ENCODE data around the gene IPO5. TPM values are rescaled to one million over a fixed set of nuclear protein-coding genes. Genes with fewer than 3 reads are reported as not detected.

IPO5 gene
- total RNA-seq, result 100 to 1,000 TPM; 101 to 136 TPM

DNA sequence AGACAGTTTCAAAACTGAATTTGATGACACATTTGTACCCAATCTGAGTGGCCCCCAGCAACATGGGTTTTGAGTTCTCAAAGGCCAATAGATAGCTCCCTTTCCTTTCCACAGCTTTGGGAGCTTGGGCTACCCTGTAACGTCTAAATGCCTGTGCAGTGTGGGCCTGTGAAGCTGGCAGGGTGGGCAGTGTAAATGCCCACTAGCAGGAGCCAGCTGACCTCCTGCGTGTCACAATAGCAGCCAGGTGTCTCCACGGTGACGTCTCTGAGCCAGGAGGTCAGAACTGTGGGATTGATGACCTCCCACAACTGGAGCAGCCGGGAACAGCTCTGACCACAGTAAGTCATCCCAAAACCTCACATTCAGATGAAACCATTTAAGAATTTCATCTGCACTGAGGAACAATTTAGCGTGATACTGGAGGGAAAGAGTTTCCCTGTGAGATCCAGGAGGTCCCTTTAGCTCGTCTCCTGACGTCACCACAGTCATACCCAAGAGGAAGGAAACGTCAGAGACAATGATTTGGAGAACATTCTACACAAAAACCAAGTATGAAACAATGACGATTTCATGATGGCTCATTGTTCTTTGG is at the start of gene IPO5:
Gene IPO5 (plus strand): TSS at position 300 of the 595 bp plus-strand sequence. CDS start 23,022 bp downstream, outside the sequence.
- Mint-ChIP-seq H3K36me3 (no peaks in the 10 kb centered on the region), H3K27ac (no peak within 1 kb of the TSS), H3K4me1 (no peaks in the 10 kb centered on the region), H3K27me3 (peaks cover 3% of the 10 kb centered on the region), H3K9me3 (ENCODE audit: low read depth) (no peaks in the 10 kb centered on the region), H3K4me3 (no peak within 1 kb of the TSS)
- CTCF ChIA-PET, result no interaction called here
- DNase-seq (no peak), ATAC-seq (no peak)

DNA sequence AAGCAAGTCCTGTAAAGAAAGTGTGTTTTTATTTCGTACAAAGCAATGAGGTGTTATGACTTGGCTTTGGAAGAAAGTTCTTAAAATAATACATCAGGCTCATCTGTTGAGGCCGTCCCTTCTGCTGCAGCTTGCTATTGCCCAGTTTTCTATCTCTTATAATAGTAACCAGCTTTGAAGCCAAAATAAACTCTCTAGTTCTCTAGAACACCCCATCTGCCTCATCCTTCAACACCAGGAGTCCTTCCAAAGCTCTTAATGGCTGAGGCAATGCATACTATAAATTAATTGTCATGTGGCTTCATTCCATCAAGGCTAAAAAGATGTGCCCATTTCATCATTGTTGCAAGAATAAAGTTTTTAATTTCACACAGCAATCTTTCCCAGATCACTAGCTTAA is 49.4 kb upstream of the IPO5 start:
- Mint-ChIP-seq H3K9me3 (ENCODE audit: low read depth) (no peaks in the 10 kb centered on the region), H3K4me3 (no peak overlapping the region), H3K27ac (no peak overlapping the region), H3K36me3 (no peaks in the 10 kb centered on the region), H3K4me1 (no peaks in the 10 kb centered on the region), H3K27me3 (peaks cover 10% of the 10 kb centered on the region)
- ATAC-seq, result no peak
- CTCF ChIA-PET, result no interaction called here
- DNase-seq, result no peak

DNA sequence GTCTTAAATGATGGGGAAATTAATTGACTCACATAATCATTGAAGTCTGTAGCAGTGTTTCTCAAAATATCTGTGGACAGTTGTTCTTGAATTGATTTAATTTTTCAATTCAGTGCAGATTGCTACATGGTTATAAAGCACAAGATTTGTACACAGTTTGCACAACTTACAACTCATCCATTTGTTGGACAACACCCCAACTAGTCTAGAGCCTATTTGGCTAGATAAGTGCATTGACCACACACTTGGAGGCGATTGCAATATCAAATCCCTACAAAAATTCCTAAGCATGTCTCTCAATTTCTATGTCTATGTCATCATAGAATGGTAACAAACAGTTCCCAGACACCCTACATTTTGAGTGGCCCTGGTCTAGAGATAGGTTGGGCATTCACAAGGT is 48.0 kb upstream of the IPO5 start:
- ATAC-seq, result no peak

DNA sequence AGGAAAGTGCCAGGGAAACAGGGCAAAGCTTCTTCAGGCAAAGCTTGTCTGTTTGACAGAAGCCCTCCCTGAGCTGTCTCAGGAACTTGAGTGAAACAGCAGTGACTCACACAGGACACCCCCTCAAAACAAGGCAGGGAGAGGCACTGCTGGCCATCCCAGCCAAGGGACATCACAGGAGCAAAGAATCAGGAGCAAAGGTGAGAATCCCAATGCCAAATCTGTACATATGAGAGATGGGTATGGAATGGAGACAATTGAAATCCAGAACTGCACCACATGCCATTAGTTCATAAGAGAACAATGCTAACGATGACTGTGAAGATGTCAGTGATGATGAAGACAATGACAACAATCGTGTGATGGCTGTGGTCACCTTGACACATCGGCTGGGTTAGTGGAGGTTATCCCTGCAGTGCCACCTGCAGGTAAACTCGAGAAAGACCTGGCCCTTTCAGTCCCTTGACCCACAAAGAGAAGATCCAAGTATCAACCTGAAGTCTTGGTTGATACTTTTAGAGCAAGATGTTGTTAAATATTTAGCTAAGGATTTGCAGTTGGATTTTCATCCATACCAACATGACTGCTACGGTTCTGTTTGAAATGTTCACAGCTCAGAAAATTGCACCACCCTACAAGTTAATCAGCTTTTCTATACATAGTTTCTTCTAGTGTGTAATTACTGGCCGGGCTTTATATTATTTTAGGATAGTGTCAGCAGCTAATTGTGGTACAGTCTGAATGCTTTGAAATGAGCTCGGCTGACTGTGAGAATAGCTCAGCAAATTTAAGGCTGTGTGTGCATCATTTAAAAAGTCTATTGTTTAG is 42.0 kb upstream of the IPO5 start:
- Mint-ChIP-seq H3K36me3 (no peaks in the 10 kb centered on the region), H3K27me3 (peaks cover 20% of the 10 kb centered on the region), H3K27ac (no peak overlapping the region), H3K4me3 (no peak overlapping the region), H3K4me1 (no peaks in the 10 kb centered on the region), H3K9me3 (ENCODE audit: low read depth) (peaks cover 5% of the 10 kb centered on the region)
- CTCF ChIA-PET, result interaction anchor here (2.3 kb wide), 1 partner anchor 55 kb away, joined by 8 read pairs; no protein-coding TSS in a partner anchor
- ATAC-seq (no peak), DNase-seq (no peak)

More for the DNA sequence above, 48.0 kb upstream of the IPO5 start:
- CTCF ChIA-PET, result no interaction called here
- no peak for DNase-seq
- no peak overlapping the region for H3K27ac Mint-ChIP-seq
- H3K4me1 Mint-ChIP-seq, result no peaks in the 10 kb centered on the region
- no peaks in the 10 kb centered on the region for H3K9me3 Mint-ChIP-seq (ENCODE audit: low read depth)
- no peak overlapping the region for H3K4me3 Mint-ChIP-seq
- H3K27me3 Mint-ChIP-seq, result peaks cover 19% of the 10 kb centered on the region
- no peaks in the 10 kb centered on the region for H3K36me3 Mint-ChIP-seq

DNA sequence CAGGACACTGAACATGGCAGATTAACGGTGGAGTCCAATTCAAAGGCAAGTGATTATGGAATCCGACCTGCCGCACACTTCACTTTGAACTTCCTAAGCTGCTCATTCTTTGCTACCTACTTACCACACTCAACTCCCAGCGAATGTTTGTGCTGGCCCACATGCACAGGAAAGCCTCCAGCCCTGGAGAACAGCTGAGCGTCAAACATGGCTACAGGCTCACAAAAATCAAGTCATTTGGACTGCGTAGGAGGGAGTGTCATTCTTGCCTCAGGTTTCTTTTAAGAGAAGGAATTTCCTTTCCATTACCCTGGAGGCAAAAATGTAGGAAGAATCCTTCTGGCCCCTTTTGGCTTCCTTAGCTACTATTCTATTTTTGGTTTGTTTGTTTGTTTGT is 41.3 kb upstream of the IPO5 start:
- CTCF ChIA-PET, result interaction anchor here (2.3 kb wide), 1 partner anchor 56 kb away, joined by 8 read pairs; no protein-coding TSS in a partner anchor
- H3K4me3 Mint-ChIP-seq, result no peak overlapping the region
- no peak overlapping the region for H3K27ac Mint-ChIP-seq
- DNase-seq (no peak), ATAC-seq (no peak)
- H3K36me3 Mint-ChIP-seq, result no peaks in the 10 kb centered on the region
- no peaks in the 10 kb centered on the region for H3K4me1 Mint-ChIP-seq
- peaks cover 20% of the 10 kb centered on the region for H3K27me3 Mint-ChIP-seq
- peaks cover 5% of the 10 kb centered on the region for H3K9me3 Mint-ChIP-seq (ENCODE audit: low read depth)

DNA sequence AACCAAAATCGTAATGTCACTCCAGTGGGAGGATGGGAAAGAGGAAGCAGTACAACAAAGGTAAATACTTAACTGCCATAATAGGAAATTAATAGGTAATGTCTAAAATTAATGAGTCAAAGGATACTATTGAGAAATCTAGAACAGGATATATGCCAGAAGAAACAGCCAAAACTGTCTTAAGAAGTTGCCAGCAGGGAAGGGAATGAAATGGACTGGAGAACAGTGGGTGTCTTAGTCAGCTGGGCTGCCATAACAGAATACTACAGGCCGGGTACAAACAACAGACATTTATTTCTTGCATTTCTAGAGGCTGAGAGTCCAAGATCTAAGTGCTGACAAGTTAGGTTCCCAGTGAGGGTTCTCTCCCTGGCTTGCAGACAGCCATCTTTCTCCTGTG is 40.3 kb upstream of the IPO5 start:
- no peak for ATAC-seq
- CTCF ChIA-PET, result no interaction called here

DNA sequence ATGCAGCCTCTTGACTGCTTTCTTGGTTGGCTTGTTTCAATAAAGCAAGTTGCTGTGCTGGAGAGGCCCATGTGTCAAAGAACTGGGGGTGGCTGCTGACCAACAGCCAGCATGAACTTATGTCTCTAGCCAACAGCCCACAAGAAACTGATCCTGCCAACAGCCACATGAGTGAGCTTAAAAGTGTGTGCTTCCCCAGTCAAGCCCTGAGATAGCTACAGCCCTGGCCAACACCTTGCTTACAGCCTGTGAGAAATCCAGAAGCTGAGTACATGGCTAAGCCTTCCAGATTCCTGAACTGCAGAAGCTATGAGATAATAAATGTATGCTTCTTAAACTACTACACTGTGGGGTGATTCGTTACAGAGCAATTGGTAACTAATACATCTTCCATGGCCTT is 38.9 kb upstream of the IPO5 start:
- DNase-seq (no peak), ATAC-seq (no peak)
- Mint-ChIP-seq H3K4me3 (no peak overlapping the region), H3K9me3 (ENCODE audit: low read depth) (peaks cover 5% of the 10 kb centered on the region), H3K4me1 (no peaks in the 10 kb centered on the region), H3K27me3 (peaks cover 13% of the 10 kb centered on the region), H3K36me3 (no peaks in the 10 kb centered on the region), H3K27ac (no peak overlapping the region)
- CTCF ChIA-PET, result no interaction called here

More for the DNA sequence above, 40.3 kb upstream of the IPO5 start:
- Mint-ChIP-seq H3K9me3 (ENCODE audit: low read depth) (peaks cover 5% of the 10 kb centered on the region), H3K27ac (no peak overlapping the region), H3K4me1 (no peaks in the 10 kb centered on the region), H3K4me3 (no peak overlapping the region), H3K36me3 (no peaks in the 10 kb centered on the region), H3K27me3 (peaks cover 20% of the 10 kb centered on the region)
- DNase-seq, result no peak

DNA sequence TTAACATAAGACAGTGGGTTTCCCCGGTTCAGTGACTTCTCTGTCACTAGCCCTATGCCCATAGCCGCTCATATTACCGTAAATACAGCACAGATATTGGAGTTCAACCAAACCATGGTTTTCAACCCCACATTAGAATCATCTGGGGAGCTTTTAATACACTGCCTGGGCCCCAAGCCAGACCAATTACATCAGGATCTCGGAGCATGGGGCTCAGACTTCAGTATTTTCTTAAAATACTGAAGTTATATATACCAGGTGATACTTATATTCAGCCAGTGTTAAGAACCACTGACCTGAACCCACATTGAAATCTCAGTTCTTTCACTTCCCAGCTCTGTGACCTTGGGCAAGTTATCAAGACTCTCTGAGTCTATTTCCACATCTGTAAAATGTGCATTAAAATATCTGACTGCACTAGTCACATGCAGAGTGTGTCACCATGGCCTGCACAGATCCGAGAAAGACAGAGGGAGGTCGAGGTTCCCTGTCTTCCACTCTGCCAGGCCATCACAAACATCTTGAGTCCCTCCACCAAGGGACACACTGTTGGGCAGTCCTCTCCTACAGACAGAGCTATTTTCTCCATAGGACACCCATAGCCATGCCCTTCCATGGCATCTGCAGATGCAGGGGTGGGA is 32.2 kb upstream of the IPO5 start:
- CTCF ChIA-PET, result no interaction called here
- ATAC-seq (no peak), DNase-seq (no peak)
- Mint-ChIP-seq H3K4me3 (no peak overlapping the region), H3K27ac (no peak overlapping the region), H3K27me3 (peaks cover 2% of the 10 kb centered on the region), H3K4me1 (no peaks in the 10 kb centered on the region), H3K9me3 (ENCODE audit: low read depth) (peaks cover under 1% of the 10 kb centered on the region), H3K36me3 (no peaks in the 10 kb centered on the region)

DNA sequence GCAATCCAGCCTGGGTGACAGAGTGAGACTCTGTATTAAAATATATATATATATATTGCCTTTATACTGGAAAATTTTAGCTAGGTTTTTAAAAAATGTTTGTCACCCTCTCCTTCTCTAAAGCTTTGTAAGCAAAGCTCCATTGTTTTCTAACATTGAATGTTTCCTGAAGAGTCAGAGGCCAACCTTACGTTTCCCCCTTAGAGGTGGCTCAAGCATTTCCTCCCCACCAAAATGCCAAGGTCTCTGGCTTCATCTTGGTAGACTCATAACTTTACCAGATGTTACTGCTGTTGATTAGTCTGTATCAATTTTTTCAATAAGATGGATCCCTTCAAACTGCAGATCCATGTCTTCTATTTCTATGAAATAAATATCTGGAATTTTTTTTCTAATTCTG is 25.2 kb upstream of the IPO5 start:
- no peaks in the 10 kb centered on the region for H3K9me3 Mint-ChIP-seq (ENCODE audit: low read depth)
- no peaks in the 10 kb centered on the region for H3K4me1 Mint-ChIP-seq
- CTCF ChIA-PET, result no interaction called here
- no peak overlapping the region for H3K4me3 Mint-ChIP-seq
- no peak overlapping the region for H3K27ac Mint-ChIP-seq
- no peak for DNase-seq
- no peak for ATAC-seq
- H3K36me3 Mint-ChIP-seq, result no peaks in the 10 kb centered on the region
- peaks cover 12% of the 10 kb centered on the region for H3K27me3 Mint-ChIP-seq

DNA sequence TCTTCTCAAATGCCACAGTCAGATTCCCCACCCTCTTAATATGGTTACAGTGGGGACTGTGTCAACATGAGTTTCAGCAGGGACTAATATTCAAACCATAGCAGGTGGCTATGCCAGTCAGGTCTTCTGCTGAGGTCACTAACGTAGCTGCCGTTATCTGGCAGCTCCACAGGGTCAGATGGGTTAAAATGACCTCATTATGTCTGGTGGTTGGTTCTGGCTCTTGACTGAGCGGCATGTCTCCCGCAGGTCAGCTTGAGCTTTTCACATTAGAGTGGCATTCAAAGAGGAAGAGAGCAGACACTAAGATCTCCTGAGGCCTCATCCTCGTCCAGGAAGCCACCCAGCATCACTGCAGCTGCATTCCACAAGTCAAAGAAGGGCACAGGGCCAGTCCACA is 21.4 kb upstream of the IPO5 start:
- CTCF ChIA-PET, result no interaction called here
- no peak overlapping the region for H3K4me3 Mint-ChIP-seq
- DNase-seq, result no peak
- peaks cover 19% of the 10 kb centered on the region for H3K27me3 Mint-ChIP-seq
- no peak overlapping the region for H3K27ac Mint-ChIP-seq
- no peaks in the 10 kb centered on the region for H3K36me3 Mint-ChIP-seq
- no peaks in the 10 kb centered on the region for H3K9me3 Mint-ChIP-seq (ENCODE audit: low read depth)
- no peaks in the 10 kb centered on the region for H3K4me1 Mint-ChIP-seq
- no peak for ATAC-seq

DNA sequence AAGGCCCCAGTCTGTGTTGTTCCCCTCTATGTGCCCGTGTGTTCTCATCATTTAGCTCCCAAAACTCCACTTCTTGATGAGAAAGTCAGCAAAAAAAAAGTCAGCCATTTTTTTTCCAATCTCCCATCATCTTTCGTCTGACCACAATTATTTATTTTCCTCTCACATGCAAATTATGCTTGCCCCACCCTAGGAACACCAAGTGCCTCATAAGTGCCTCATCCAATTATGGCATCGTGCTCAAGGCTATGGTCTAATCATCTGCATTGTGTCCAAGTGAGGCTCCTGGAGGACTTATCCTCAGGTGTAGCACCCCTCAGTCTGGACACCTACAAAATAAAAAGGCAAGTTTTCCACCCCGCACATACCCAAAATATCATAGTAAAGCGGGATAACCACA is 20.8 kb upstream of the IPO5 start:
- Mint-ChIP-seq H3K4me1 (no peaks in the 10 kb centered on the region), H3K27ac (no peak overlapping the region), H3K27me3 (peaks cover 19% of the 10 kb centered on the region), H3K9me3 (ENCODE audit: low read depth) (no peaks in the 10 kb centered on the region), H3K4me3 (no peak overlapping the region), H3K36me3 (no peaks in the 10 kb centered on the region)
- ATAC-seq (no peak), DNase-seq (no peak)
- CTCF ChIA-PET, result no interaction called here

DNA sequence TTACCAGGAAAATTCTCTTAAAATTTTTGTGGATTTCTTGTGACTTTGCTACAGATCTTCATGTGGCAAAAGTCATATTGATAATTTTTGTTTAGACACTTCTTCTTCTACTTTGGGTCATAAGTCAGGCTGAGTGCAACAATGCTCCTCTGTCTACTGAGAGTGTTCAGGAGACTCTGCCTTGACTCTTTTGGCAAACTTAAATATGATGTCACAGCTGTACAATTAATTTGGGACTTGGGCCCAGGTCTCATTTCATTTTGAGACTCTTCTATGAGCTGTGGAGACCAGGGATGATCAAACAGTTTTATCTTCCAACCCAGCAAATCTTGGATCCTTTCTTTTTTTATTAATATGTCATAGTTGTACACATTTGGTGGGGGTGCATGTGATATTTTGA is 19.7 kb upstream of the IPO5 start:
- Mint-ChIP-seq H3K4me3 (no peak overlapping the region), H3K4me1 (no peaks in the 10 kb centered on the region), H3K9me3 (ENCODE audit: low read depth) (no peaks in the 10 kb centered on the region), H3K27me3 (peaks cover 26% of the 10 kb centered on the region), H3K36me3 (no peaks in the 10 kb centered on the region), H3K27ac (no peak overlapping the region)
- no peak for ATAC-seq
- CTCF ChIA-PET, result no interaction called here
- no peak for DNase-seq

DNA sequence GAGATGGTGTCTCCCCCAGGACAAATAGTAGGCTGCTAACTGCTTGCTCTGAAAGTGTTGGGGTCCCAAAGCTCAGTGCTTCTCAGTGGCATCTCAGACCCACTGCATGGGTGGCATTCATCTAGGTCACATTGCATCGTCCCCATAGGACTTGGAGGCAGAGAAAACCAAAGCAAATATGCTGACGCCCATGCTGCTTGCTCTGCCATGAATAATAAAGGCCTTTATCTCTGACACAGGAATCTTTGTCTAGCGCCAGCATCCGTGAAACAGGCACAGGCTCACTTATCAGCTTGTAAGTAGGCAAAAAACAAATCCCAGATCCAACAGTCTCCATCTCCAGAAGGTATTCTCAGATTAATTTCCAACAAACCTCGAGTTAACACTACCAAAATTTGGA is 18.9 kb upstream of the IPO5 start:
- Mint-ChIP-seq H3K27me3 (peaks cover 23% of the 10 kb centered on the region), H3K4me3 (no peak overlapping the region), H3K4me1 (no peaks in the 10 kb centered on the region), H3K27ac (no peak overlapping the region), H3K36me3 (no peaks in the 10 kb centered on the region), H3K9me3 (ENCODE audit: low read depth) (no peaks in the 10 kb centered on the region)
- DNase-seq, result no peak
- CTCF ChIA-PET, result no interaction called here
- ATAC-seq, result no peak

DNA sequence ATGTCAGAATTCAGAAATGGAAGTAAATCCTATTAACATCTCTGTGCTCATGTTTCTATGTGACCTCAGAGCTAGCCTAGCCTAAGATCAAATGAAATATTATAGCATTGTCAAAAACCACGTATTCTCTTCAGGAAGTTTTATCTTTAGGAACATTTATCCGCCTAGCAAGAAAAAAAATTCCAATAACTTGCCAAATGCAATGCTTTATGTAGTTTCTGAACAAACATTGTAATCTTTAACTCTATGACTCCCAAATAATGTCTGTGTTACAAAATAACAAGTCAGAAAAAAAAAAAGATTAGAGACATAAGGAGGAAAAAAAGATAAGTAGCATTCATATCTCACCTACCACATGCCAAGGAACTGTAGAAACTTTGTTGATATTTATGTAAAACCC is 18.4 kb upstream of the IPO5 start:
- Mint-ChIP-seq H3K27ac (no peak overlapping the region), H3K27me3 (peaks cover 27% of the 10 kb centered on the region), H3K4me1 (no peaks in the 10 kb centered on the region), H3K4me3 (no peak overlapping the region), H3K9me3 (ENCODE audit: low read depth) (no peaks in the 10 kb centered on the region), H3K36me3 (no peaks in the 10 kb centered on the region)
- CTCF ChIA-PET, result no interaction called here
- DNase-seq (no peak), ATAC-seq (no peak)
